Endothelial cell of umbilical vein (primary cell): ENCODE data around the gene FALEC. TPM values are rescaled to one million over a fixed set of nuclear protein-coding genes. Genes with fewer than 3 reads are reported as not detected.

Experiments used
- BruUV-seq: library from RNA; stranded (reverse); fragments of 400-500 nt; replicated peaks from 2 replicates; lab custom pipeline; 2021; lab: Mats Ljungman, UMichigan
- CTCF ChIA-PET: fragments of 300-600, 350-600 bp; sonication (Branson Sonifier 250); formaldehyde crosslinking; loops from one replicate; lab custom pipeline; 2021; ENCODE audit warnings: antibody characterized with exemption, inconsistent platforms; lab: Charles Lee
- POLR2A ChIA-PET: fragments of 300-600, 350-600 bp; sonication (Branson Sonifier 250); formaldehyde crosslinking; loops from one replicate; lab custom pipeline; 2021; ENCODE audit warnings: antibody characterized with exemption, inconsistent platforms; lab: Charles Lee
- DNase-seq: peaks from one replicate; pipeline ENCODE4 v3.0.0-alpha.2; 2011; ENCODE audit warnings: low read depth, low spot score
- FAIRE-seq: peaks from 2 replicates; lab custom pipeline; 2011; peaks lifted over from hg19 to GRCh38; lab: Jason Lieb, UNC
- H2AFZ ChIP-seq: 2 replicates; pipeline ENCODE4 v1.6.0; 2012; ENCODE audit warnings: low read depth, low read length, control low read depth, inconsistent platforms
- H3K27ac ChIP-seq: 2 replicates; pipeline ENCODE4 v1.5.1; 2011; ENCODE audit warnings: low read depth, mild to moderate bottlenecking, control low read depth, low read length, moderate library complexity; ENCODE audit not compliant: insufficient read depth
- H3K27me3 ChIP-seq, 2 experiments: 2 replicates each; pipeline versions ENCODE4 v1.6.0 to v1.6.1; 2011; ENCODE audit warnings: low read length in 2 of 2, mixed read lengths in 1 of 2; ENCODE audit not compliant: control insufficient read depth in 2 of 2, insufficient read depth in 2 of 2
- H3K36me3 ChIP-seq, 2 experiments: 2 replicates in 1 of 2; 3 replicates in 1 of 2; pipeline ENCODE4 v1.5.1; 2011; ENCODE audit warnings: low read length in 2 of 2, mild to moderate bottlenecking in 1 of 2, moderate library complexity in 1 of 2; ENCODE audit not compliant: control insufficient read depth in 2 of 2, insufficient read depth in 2 of 2; ENCODE audit errors: extremely low read depth in 1 of 2
- H3K4me1 ChIP-seq: 3 replicates; pipeline ENCODE4 v1.5.1; 2011; ENCODE audit warnings: mild to moderate bottlenecking, low read length; ENCODE audit not compliant: control insufficient read depth, insufficient read depth; ENCODE audit errors: extremely low read depth
- H3K4me2 ChIP-seq: 2 replicates; pipeline ENCODE4 v1.6.1; 2011; ENCODE audit warnings: low read length, control low read depth, mixed read lengths; ENCODE audit not compliant: insufficient read depth
- H3K4me3 ChIP-seq, 3 experiments: fragments of 200-600 bp in 1 of 3; sonication (generic), shearing (Covaris generic) in 1 of 3; replicated peaks in 1 of 3; 2 replicates each; pipeline ENCODE4 v1.5.1; 2011 to 2016; ENCODE audit warnings: control low read depth in 3 of 3, low read length in 3 of 3, mild to moderate bottlenecking in 2 of 3, inconsistent platforms in 1 of 3, low read depth in 1 of 3, moderate library complexity in 1 of 3; ENCODE audit not compliant: insufficient read depth in 1 of 3
- H3K79me2 ChIP-seq: 2 replicates; pipeline ENCODE4 v1.6.0; 2012; ENCODE audit warnings: low read length, inconsistent platforms; ENCODE audit not compliant: control insufficient read depth, insufficient read depth
- H3K9ac ChIP-seq: replicated peaks from 2 replicates; pipeline ENCODE3; 2011; ENCODE audit warnings: low read length, control low read depth; ENCODE audit not compliant: insufficient read depth; ENCODE audit errors: extremely low read depth
- H3K9me1 ChIP-seq: replicated peaks from 3 replicates; pipeline ENCODE4 v1.6.0; 2011; ENCODE audit warnings: mild to moderate bottlenecking, low read length; ENCODE audit not compliant: control insufficient read depth, insufficient read depth; ENCODE audit errors: extremely low read depth
- H3K9me3 ChIP-seq: replicated peaks from 2 replicates; pipeline ENCODE4 v1.5.1; 2012; ENCODE audit warnings: low read length, inconsistent platforms; ENCODE audit not compliant: control insufficient read depth, insufficient read depth
- H4K20me1 ChIP-seq: replicated peaks from 2 replicates; pipeline ENCODE3; 2011; ENCODE audit warnings: mild to moderate bottlenecking, low read length; ENCODE audit not compliant: control insufficient read depth, insufficient read depth; ENCODE audit errors: extremely low read depth
- CTCF ChIP-seq, 2 donors: IDR thresholded peaks; 1 replicate in 1 of 2; 2 replicates in 1 of 2; pipeline ENCODE4 v1.5.1; 2011; ENCODE audit warnings: low read length in 2 of 2, mild to moderate bottlenecking in 2 of 2, moderate library complexity in 2 of 2, control low read depth in 1 of 2, inconsistent platforms in 1 of 2, low read depth in 1 of 2; ENCODE audit not compliant: insufficient read depth in 1 of 2; ENCODE audit errors: extremely low read depth in 1 of 2
- EZH2 ChIP-seq: IDR thresholded peaks from 2 replicates; pipeline ENCODE4 v1.6.1; 2012; ENCODE audit warnings: borderline replicate concordance, low read depth, mild to moderate bottlenecking, moderate library complexity, low read length, inconsistent platforms; ENCODE audit not compliant: severe bottlenecking
- FOS ChIP-seq: IDR thresholded peaks from 2 replicates; pipeline ENCODE4 v1.6.1; 2011; ENCODE audit warnings: mild to moderate bottlenecking, low read length, moderate library complexity, borderline replicate concordance; ENCODE audit not compliant: insufficient read depth
- GATA2 ChIP-seq: IDR thresholded peaks from 2 replicates; pipeline ENCODE4 v1.7.0; 2011; ENCODE audit warnings: low read depth, mild to moderate bottlenecking, moderate library complexity, mixed read lengths, low read length; ENCODE audit not compliant: insufficient read length, insufficient read depth
- JUN ChIP-seq: IDR thresholded peaks from 2 replicates; pipeline ENCODE4 v1.6.1; 2011; ENCODE audit warnings: borderline replicate concordance, low read depth; ENCODE audit not compliant: insufficient read length, insufficient read depth
- MYC ChIP-seq: IDR thresholded peaks from one replicate; pipeline ENCODE4 v1.6.1; 2011; ENCODE audit warnings: mild to moderate bottlenecking, low read depth, low read length
- POLR2A ChIP-seq: IDR thresholded peaks from 2 replicates; pipeline ENCODE4 v1.6.1; 2012; ENCODE audit warnings: low read depth, mild to moderate bottlenecking, control low read depth, low read length
- POLR2AphosphoS5 ChIP-seq: IDR thresholded peaks from 2 replicates; pipeline ENCODE4 v1.6.1; 2012; ENCODE audit warnings: low read depth, mild to moderate bottlenecking, control low read depth, low read length, moderate library complexity; ENCODE audit not compliant: insufficient read depth
- dilution Hi-C: fragments of 300-500 bp; cut with MboI; formaldehyde crosslinking; loops from one replicate; pipeline ENCODE4 v1.15.0; 2019; ENCODE audit warnings: low sequenced_read_pairs; ENCODE audit not compliant: extremely low pct_ligation_motif_present
- intact Hi-C: fragments of 100-400 bp; cut with micrococcal nuclease; formaldehyde crosslinking; loops from one replicate; pipeline ENCODE4 v1.10.0; 2022
- polyA plus RNA-seq, 4 experiments: library from polyadenylated mRNA; depleted of rRNA in 3 of 4; stranded (reverse) in 3 of 4; unstranded in 1 of 4; fragments of >200 nt; gene quantifications; 2 replicates each; pipeline versions ENCODE4 v1.2.1 to v1.2.3, GENCODE V29; 2011 to 2012; ENCODE audit warnings: missing spikeins in 1 of 4
- total RNA-seq: library from RNA; stranded (reverse); gene quantifications from 2 replicates; pipeline ENCODE4 v1.2.3, GENCODE V29; 2021
- TF ChIP-seq, protein P1 (sequence below): IDR thresholded peaks from 2 replicates; pipeline ENCODE4 v1.6.1; 2011; ENCODE audit not compliant: insufficient read depth, insufficient read length

The FALEC gene
- total and polyA plus RNA-seq, 2 donors (not counting 3 experiments of a cell fraction or from before 2014, with no cell fraction given): not detected

- POLR2A ChIA-PET: no interaction called here
- Histone ChIP-seq H3K27me3 (no peaks in the 10 kb centered on the region), H3K4me2 (no peak overlapping the region), H3K9me1 (no peaks in the 10 kb centered on the region), H3K27ac (no peak overlapping the region), H3K4me1 (no peaks in the 10 kb centered on the region), H3K9ac (no peak overlapping the region), H2AFZ (no peak overlapping the region), H3K4me3 (no peak overlapping the region), H3K9me3 (no peaks in the 10 kb centered on the region), H4K20me1 (no peaks in the 10 kb centered on the region), H3K36me3 (peaks cover 4 to 22% of the 10 kb centered on the region in 2 experiments), H3K79me2 (no peaks in the 10 kb centered on the region)
- no TSS peak for BruUV-seq
- CTCF ChIA-PET: no interaction called here
- FAIRE-seq (no peak), DNase-seq (no peak)
- TF ChIP-seq CTCF (IDR thresholded peaks at IDR 0.05; ENCODE audit: extremely low read depth in 1 of 2, insufficient read depth in 1 of 2, low read depth in 1 of 2, low read length in 2 of 2) (no peak), POLR2AphosphoS5 (no peak), GATA2 (no peak), FOS (no peak), POLR2A (no peak), EZH2 (no peak), MYC (no peak), JUN (no peak)
- TF ChIP-seq, protein P1, sequence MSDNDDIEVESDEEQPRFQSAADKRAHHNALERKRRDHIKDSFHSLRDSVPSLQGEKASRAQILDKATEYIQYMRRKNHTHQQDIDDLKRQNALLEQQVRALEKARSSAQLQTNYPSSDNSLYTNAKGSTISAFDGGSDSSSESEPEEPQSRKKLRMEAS: no peak
- intact Hi-C loops (no loop called here), dilution Hi-C loops (no loop called here)
Observed at GRCh38 chr1:150472601-150473200, 42.9 kb upstream of the FALEC start.
